Fibroblast of skin of back (primary cell): ENCODE measurements around the gene ATE1.
A peak's percentile ranks its signal among the peaks of the same experiment; 100 is the strongest.
"Not testable (repeated sequence)": the region's sequence is repeated elsewhere in the genome, so short reads cannot be mapped to it uniquely, and the experiment has no call there.

Source experiments
- DNase-seq: peaks from one replicate; pipeline ENCODE4 v3.0.0-alpha.2; 2013

Gene ATE1

DNA sequence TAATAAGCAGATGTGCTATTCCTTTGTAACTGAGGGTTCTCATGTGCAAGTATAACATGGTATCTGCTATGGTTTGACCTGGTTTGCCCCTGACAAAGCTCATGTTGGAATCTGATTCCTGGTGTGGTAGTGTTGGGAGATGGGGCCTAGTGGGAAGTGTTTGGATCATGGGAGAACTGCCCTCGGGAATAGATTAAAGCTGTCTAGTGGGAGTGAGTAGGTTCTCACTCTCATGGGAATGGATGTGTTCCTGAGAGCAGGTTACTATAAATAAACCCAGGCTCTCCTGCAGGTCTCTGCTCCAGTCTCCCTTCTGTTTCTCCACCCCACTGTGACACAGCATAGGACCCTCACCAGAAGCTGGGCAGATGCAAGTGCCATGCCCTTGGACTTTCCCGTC lies 97.7 kb downstream of the ATE1 start:
- DNase-seq = no peak

DNA sequence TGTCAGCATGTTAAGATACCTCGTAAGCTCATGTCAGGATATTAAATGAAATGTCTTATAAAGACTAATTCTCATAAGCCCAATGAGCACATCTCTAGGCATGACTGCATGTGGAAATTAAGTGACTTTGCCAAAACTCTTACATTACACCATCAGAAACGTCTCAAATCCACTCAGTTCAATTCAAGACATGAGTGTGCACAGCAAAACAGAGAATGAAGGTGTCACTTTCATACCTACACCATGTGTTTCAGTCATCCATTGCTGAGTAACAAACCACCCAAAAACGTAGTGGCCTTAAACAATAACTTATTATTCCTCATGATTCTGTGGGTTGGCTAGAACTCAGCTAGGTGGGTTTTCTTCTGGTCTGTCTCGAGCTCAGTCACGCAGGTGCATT lies 99.8 kb downstream of the ATE1 start:
- DNase-seq = no peak

DNA sequence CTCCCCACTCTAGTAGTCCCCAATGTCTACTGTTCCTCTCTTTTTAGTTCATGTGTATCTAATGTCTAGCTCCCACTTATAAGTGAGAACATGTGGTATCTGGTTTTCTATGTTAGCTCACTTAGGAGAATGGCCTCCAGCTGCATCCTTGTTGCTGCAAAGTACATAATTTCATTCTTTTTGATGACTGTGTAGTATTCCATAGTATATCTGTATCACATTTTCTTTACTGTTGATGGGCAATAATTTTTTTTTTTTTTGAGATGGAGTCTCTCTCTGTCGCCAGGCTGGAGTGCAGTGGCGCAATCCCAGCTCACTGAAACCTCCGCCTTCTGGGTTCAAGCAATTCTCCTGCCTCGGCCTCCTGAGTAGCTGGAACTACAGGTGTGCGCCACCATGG lies 101.1 kb downstream of the ATE1 start:
- DNase-seq = not testable (repeated sequence)

DNA sequence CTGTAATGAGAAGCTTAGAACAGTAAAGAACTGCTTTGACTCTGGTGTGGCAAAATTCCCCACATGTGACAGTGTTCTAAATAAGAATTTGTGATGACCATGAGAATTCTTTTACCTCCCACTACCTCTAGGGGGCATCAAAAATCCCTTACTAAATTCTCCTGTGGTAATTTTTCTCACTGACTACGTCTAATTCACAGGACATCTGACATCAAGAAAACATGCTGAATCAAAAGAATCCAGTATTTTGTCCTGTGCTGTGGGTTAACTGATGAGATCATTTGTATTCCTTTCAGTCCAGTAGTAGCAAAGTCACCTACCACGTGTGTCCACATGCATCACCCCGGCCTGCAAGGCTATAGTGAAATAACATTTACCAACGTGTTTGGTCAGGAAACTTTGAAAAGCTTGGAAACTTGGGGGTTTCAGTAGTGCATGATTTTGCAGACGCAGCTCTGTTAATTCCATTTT lies 103.8 kb downstream of the ATE1 start:
- DNase-seq = peak; percentile 58

DNA sequence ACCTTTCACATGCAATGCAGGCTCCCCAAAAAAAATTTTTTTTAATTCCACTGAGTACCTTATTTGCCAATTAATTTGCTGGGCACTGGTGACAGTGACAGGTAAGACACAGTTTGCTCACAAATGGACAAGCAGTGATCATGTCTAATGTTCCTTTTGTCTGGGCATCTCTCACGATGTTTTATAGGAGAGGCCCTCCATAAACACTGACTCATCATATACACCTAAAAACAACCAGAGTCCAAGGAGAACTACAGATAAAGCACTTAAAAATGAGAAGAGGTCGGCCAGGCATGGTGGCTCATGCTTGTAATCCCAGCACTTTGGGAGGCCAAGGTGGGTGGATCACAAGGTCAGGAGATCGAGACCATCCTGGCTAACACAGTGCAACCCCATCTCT lies 105.1 kb downstream of the ATE1 start:
- no peak for DNase-seq

DNA sequence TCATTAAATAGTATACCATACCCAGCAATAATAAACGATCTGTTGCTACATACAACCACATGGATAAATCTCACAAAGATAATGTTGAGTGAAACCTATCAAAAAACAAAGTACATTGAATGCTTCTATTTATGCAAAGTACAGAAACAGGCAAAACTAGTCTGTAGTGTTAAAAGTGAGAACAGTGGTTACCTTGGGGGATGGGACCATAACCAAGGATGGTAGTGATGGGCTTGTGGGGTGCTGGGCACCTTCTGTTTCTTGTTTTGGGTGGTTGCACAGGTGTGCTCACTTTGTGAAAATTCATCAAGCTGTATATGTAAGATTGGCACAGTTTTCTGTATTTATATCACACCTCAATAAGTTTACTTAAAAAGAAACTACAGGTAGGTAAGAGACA lies 105.7 kb downstream of the ATE1 start:
- DNase-seq = no peak

DNA sequence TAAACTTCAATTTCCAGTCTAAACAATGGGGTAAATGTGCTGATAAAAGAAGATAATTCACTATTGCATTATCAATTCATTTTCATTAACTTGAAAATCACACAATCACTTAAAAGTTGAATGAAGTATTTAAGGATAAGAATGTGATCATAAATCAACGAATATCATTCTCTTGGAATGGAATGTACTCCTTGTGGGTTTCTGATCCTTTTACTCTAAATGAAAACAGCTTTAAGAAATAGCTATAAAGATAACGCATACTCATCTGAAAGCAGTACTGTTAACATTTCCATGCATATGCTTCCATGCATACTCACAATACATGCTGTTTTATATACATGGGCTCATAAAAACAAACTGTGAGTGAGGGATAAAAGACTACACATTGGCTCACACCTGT lies 108.8 kb downstream of the ATE1 start:
- peak; percentile 26 for DNase-seq

DNA sequence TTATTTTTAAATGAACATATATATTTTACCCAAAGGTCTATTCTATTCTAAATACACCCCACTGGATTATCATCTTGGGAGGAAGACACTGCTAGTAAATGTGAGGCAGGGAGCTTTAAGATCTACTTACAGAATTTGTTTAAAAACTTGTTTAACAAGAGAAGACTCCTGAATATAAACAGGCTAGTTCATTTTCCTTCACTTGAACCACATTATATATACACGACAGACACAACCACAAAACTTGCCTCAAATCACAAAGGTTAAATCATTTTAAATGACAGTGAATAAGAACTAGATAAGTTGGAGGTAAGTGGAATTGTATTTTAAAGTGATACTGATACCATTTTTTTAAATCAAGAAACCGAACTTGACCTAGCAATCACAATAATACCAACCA lies 109.2 kb downstream of the ATE1 start:
- DNase-seq = no peak

DNA sequence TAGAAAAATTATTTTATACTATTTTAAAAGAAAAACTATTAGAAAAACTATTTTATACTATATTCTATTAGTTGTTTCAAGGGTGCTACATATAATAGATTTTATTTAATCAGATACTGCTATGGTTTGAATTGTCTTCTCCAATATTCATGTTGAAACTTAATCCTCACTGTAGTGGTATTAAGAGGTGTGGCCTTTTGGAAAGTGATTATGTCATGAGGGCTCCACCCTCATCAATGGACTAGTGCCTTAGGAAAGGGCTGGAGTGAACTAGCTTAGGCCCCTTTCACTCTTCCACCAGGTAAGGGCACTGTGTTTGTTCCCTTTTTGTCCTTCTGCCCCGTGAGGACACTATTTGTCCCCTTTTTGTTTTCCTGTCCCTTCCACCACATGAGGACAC lies 111.6 kb downstream of the ATE1 start:
- DNase-seq = no peak

DNA sequence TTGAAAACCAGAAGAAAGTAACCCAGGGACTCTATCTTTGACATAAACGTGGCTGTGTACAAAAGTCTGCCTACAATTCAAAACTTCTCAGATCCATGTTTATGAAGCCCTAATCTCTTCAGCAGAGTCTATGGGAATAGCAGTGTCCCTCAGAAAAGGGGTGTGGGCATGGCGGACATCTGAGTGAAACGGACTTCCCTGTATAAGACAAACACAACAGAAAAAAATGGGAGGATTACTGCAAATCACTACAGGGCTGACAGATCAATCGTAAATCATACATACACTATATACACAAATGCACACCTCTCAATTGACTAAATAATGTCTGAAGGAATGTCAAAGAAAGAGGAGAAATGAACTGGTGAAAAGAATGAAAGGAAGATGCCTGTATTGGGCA lies 114.0 kb downstream of the ATE1 start:
- no peak for DNase-seq

DNA sequence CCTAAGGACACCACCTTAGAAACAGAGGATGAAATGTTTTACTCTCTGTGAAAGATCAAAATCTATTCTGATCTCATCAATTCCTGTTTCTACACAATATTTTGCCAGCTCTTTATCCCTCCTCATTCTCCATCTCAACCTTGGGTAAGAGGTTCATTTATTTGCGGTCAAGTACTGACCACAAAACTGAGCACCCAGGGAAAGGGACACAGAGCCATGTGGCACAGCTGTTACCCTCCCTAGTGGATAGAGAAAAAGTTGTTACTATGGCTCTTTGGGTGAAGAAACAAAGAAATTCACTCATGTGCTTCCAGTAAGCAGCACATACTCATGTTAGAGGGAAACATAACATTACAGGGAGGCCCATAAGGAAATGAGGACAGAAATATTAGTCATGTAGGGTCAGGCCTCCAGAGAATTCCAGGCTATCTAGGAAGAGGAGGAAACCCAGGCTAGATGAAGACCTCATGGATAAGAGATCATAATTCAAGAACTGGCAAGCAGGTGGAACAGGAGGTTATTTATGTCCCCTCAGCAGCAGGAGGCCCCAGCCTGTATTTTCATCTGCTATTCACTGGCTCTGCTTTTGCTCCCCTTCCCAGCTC lies 114.5 kb downstream of the ATE1 start:
- peak; percentile 42 for DNase-seq

DNA sequence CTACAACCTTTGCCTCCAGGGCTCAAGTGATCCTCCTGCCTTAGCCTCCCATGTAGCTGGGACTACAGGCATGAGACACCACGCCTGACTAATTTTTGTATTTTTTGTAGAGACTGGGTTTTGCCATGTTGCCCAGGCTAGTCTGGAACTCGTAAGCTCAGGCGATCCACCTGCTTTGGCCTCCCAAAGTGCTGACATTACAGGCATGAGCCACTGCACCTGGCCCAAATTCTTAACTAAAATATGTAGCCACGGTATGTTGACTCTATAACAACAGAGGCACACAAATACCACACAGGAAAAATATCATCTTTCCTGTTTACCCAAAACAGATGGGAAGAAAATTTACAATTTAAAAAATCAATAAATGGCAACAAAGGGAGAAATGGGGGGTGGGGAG lies 115.8 kb downstream of the ATE1 start:
- DNase-seq = no peak

DNA sequence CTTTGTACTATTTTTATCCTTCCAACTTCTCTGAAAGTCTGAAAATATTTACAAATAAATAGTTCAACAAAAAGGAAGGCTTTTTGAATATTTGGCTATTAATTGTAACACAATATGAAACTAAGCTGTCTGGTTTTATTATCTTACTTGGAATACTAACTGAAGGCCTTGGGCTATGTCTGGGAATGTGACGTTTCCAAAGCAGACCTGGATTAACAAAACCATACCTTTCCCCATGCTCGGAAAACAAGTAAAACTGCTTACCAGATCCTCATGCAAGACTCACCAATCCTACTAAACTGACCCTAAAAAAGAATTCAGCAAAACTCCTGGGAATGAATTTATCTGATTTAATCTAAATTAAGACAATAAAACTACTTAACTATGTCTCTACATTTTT lies 116.4 kb downstream of the ATE1 start:
- no peak for DNase-seq

DNA sequence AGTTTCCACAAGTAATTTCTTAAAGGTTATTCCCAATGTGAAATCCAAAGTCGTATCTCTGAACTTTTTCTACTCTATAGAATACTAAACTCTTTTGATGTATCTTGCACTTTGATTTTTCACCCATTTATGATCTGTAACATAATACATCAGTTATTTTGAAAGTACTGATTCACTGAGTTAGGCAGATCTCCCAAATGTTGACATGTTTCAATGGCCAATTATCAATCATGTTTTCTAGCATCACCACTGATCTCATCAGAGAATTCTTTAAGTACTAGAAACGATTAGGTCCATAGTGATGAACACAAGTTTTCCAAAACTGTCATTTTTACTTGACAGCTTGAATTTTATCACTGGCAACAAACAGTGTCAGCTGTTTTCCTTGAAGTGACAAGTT lies 119.0 kb downstream of the ATE1 start:
- no peak for DNase-seq

DNA sequence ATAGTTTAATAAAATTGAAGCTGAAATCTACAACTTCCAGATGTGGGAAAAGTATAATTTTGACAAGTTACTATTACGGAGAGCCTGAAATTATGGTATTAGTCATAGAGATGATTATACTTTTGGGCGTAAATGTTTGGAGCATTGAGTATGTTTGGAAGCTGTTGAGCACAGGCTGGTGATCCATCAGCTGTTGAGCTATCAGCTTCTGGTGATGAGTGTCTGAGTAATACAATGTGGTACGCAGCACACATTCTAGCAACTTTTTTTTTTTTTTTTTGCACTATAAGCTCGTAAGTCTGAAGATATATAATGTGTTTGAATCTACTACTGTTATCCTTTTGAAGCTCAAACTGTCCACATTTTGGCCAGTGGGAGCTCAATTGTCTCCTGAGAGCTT lies 123.4 kb downstream of the ATE1 start:
- peak; percentile 90 for DNase-seq

DNA sequence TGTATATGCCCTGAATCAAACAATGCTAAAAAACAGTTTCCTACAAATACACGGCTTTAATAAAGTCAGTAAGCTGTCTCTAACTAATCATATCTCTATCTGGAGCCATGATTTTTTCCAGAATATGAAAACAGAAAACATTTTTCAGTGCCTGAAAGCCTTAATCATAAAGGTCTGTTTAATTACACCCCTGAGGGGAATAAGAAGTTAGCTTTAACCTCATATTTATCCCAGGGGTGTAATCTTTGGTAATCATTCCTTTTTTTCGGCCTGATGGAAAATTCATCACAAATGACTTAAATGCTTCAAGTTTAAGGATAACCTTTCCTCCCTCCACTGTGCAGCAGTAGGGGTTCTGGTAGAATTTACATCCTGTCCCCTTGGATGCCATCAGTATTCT lies 124.2 kb downstream of the ATE1 start:
- DNase-seq = no peak

DNA sequence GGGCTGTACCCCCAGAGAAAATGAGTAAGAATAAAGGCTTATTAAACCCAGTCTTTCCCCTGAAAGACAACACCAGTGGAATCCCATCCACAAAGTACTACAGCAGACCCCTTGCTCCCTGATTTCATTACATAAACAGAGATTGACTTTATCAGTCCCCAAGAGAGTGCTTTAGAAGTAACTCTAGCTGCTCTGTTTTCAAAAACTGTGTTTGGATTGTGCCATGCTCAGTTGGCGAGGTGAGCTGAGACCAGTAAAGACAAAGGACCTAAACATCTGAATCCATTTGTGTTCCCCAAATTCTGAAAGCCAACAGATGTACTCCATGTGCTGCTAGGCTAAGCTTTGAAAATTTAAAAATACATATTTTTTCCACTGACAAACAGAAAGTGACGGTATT lies 127.0 kb downstream of the ATE1 start:
- DNase-seq = no peak

DNA sequence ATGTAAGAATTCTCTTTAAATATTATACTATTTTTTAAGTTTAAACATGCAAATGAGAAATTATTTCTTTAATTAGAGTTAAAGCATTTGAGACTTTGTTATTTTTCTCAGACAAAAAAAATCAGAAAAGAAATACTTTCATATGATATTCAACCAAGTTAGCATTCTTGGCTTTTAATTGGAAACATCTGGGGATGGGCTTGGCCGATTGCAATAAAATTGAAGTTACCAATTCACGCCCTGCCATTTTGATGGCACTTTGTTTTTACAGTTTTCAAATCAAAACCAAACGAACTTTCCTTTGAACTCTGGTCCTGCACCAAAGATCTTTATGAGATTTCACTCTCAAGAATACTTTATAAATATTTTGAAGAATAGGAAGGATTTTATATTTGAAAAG lies 127.7 kb downstream of the ATE1 start:
- DNase-seq = peak; percentile 55

DNA sequence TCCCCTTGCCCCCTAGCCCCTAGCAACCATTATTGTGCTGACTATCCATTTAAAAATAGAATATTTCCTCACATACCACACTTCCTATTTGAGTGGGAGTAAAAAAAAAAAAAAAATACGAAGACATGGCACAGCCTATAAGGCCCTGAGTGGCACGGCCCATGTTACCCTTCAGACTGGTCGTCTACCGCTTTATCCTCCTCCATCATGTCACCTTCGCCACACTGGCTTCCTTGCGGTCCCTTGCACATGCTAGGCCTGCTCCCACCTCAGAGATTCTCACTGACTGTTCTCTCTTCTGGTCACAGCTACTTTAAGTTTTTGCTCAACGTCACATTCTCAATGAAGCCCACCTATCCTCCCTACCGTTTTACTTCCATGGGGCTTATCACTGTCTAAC lies 130.3 kb downstream of the ATE1 start:
- no peak for DNase-seq

DNA sequence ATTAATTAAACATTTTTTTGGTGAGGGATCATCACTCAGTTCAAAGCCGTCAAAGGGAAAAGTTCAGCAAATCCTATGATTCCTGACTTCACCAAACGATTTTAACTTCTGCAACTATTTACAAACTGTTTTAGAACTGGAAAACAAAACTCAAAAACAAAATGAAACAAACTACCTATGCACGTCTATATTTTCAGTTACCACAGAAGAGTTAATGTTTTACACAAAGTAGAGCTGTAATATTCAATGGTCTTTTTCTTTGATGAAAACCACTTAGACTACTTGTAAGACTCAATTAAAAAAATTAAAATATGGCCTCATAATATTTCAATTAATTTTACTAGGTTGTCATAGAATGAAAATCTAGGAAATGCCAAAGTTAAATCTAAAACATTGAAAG lies 131.5 kb downstream of the ATE1 start:
- no peak for DNase-seq

DNA sequence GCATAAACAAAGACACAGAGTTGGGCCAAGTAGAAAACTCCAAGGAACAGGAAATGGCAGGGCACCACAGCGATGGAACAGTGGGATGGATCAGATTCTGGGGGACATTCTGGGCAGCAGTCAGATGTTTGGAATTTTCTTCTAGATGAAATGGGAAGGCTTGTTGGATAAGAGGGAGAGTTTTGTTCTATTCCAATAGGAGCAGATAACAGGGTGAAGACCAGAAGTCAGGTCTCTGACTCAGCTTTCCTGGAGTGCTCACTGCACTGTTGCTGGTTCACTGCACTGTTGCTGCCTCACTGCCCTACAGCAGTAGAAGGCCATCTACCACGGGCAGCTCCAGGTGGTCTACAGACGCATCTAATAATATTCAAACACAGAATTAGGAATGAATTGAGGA lies 135.6 kb downstream of the ATE1 start:
- DNase-seq = peak; percentile 29

DNA sequence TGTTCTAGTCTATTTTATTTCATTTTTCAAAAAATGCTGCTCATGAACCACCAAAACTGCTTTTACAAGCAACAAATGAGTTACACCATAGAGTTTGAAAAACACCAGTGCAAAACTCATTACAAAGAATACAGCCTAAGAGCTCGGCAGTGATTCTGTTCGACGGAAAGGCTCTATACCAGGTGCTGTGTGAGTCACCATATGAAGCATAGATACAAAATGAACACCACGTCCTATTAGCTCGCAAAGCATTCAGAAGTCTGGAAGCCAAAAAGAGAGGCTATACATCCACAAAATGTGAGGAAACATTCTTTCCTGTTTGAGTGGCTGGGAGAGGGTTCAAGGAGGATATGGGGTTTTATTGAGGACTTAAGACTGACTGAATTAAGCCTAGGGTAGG lies 136.1 kb downstream of the ATE1 start:
- no peak for DNase-seq

DNA sequence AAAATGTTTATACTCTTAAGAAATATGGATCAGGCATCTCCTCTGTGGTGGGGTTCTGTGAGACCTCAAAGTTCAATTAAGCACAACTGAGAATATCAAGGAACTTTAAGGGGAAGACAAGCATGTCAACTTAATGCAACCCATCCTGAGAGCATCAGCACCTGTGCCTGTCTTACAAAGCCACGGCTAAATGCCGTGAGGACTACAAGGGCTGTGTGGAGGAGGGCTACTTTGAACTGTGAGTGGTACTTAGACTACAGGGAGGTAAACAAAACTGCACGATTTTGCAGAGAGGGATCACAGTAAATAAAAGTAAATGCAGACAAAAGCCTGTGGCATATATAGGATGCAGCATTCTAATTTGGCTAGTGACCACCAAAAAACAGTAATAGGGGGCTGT lies 139.1 kb downstream of the ATE1 start:
- DNase-seq = no peak

DNA sequence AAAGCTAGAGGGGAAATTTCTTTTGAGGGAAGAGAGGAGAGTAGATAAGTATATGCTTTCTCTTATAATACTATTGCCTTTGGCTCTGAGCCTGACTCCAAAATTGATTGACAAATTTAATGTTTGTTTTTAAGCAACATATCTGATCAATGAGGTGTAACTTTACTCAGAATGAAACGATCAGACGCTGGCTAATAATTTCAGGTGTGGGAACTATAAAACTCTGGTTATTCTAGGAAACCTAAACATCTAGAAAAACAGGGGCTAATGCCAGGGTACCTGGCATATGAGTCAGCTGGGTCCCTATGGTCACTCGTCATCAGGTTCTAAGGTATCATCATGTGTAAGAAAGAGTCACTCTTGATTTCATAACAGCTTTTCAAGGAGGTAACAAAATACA lies 139.7 kb downstream of the ATE1 start:
- no peak for DNase-seq

DNA sequence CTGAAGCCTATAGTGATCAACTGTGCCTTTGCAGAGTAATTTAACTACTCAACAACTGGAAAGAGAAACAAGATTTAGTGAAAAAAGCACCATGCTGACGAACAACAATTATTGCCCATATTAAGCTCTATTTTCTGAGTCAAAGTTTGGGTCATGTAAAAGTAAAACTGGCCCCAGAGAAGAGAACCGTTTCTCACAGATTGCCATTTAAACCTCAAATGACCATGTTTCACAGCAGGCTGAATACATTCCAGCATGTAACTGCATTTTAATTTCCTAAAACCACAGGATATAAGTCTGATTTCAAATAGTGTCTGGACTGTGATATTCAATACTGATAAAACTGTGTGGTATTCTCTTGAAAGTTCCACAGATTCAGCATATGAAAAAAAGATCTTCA lies 140.7 kb downstream of the ATE1 start:
- DNase-seq = no peak
